ENCODE measurements around the gene ADGRL2. TPM values are rescaled to one million over a fixed set of nuclear protein-coding genes. Genes with fewer than 3 reads are reported as not detected.

Gene ADGRL2
- 40.3 and 52.4 TPM in 2 replicates for polyA plus RNA-seq (2012; rRNA removed)
- 42.5 and 50.3 TPM in 2 replicates for polyA plus RNA-seq (2012; cell fraction: cytosol; rRNA removed)
- polyA plus RNA-seq (2012; cell fraction: nucleus; rRNA removed): 29.1 and 92.1 TPM in 2 replicates

DNA sequence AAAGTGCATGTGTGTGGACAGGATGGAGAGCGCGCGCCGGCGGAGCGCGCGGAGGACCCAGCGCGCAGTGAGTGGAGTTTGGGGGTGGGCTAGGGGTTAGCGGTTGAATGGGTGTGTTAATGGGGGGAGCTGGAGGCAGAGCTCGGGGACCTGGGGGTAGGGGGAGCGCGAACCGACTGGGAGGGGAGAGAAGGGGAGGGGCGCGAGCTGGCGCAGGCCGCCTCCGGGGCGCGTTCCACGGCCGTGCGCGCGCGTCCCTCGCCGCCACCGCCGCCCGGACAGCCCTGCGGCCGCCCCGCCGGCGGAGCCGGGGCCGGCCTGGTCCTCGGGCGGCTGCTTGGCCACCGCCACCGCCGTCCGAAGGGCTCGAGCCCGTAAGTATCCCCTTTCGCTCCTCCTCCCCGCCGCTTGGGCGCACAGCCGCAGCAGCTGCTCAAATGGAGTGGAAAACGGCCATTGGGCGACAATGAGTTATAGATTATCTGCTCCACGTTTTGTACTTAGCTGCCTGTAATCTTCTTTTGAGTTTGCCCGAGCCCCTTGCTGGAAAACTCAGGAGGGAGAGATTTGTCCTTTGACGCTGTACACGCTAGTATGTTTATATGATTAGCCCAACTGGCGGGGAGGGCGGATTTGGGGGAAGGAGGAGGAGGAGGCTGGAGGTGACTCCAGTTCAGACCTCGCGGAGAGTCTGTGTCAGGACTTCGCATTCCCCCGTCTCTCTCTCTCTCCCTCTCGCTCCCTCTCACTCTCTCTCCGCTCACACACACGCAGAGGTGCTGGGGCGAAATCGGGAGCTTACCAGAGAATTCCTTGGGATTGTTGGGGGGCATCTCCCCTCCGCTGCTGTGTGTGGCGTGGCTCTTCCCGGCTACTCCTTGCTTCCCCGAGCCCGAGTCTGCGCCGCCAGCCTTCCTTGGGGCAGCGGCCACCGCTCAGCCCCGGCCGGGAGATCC, at the start of gene ADGRL2:
Gene ADGRL2 (plus strand): TSS at position 240 of the 956 bp plus-strand sequence. CDS start 36,051 bp downstream, outside the sequence.
- Histone ChIP-seq H3K9me3 (no peaks in the 10 kb centered on the region), H3K79me2 (ENCODE audit: insufficient read depth) (peaks cover 46% of the 10 kb centered on the region), H3F3A (replicated peaks; ENCODE audit: insufficient read depth) (peaks cover 30% of the 10 kb centered on the region), H3K4me2 (peak within 1 kb of the TSS; percentile 78), H3K4me1 (ENCODE audit: control insufficient read depth in 1 of 2, insufficient read depth in 2 of 2, low read depth in 1 of 2, low read length in 1 of 2) (peaks cover 0 to 2% of the 10 kb centered on the region in 2 experiments; a peak in 1 of 4 replicates), H3K9ac (peak within 1 kb of the TSS; percentile 91), H3K27me3 (ENCODE audit: insufficient read depth) (no peaks in the 10 kb centered on the region), H3K36me3 (replicated peaks in 1 of 2; ENCODE audit: control insufficient read depth in 1 of 2, insufficient read depth in 2 of 2, low read length in 1 of 2) (no peaks in the 10 kb centered on the region), H2AFZ (ENCODE audit: low read depth) (peak within 1 kb of the TSS; percentile 89), H3K9me2 (no peaks in the 10 kb centered on the region), H3K4me3 (ENCODE audit: low read depth in 2 of 2, low read length in 1 of 2) (peak within 1 kb of the TSS; percentile 91 to 97), H4K20me1 (ENCODE audit: insufficient read depth) (peaks cover 5% of the 10 kb centered on the region; the same call in 1 of the 2 replicates), H3K27ac (ENCODE audit: low read depth in 2 of 2, low read length in 1 of 2) (peak within 1 kb of the TSS; percentile 92 to 97)
- 1% methylated on average over 52 of the region's 81 CpGs for WGBS (ENCODE audit: low lambda C conversion rate)
- POLR2A ChIA-PET: interaction anchor here (0.6 to 3.7 kb wide), 13 partner anchors 17 to 1892 kb away, joined by 3 to 26 read pairs (median 4); no protein-coding TSS in a partner anchor
- peak; percentile 88 for DNase-seq
- CTCF ChIA-PET: interaction anchor here (0.6 to 2.6 kb wide), 7 partner anchors 18 to 1582 kb away, joined by 3 to 10 read pairs (median 3); no protein-coding TSS in a partner anchor
- TF ChIP-seq EP300 (IDR thresholded peaks at IDR 0.05; ENCODE audit: borderline replicate concordance in 1 of 2, low read depth in 1 of 2, low read length in 1 of 2) (peak in 1 of 2 experiments; percentile 58; a peak in 2 of 4 replicates), RXRA (IDR thresholded peaks at IDR 0.05; ENCODE audit: borderline replicate concordance, low read depth) (no peak), ELF1 (IDR thresholded peaks at IDR 0.05) (no peak), GATA2 (CRISPR knock-in tag; IDR thresholded peaks at IDR 0.05) (peak; percentile 33), CHD2 (IDR thresholded peaks at IDR 0.05; ENCODE audit: low read length, partially characterized antibody) (peak; percentile 49), ZBTB33 (IDR thresholded peaks at IDR 0.05; ENCODE audit: borderline replicate concordance, low read depth) (0 out of 2 replicates have a peak, but pooled peaks have one; percentile 17), FOXM1 (IDR thresholded peaks at IDR 0.05; ENCODE audit: low read depth) (no peak), TEAD4 (IDR thresholded peaks at IDR 0.05; ENCODE audit: borderline replicate concordance, insufficient read depth) (no peak), SIN3A (IDR thresholded peaks at IDR 0.05; ENCODE audit: borderline replicate concordance, low read depth, low read length) (peak; percentile 90; the same call in 1 of the 2 replicates), NFIC (IDR thresholded peaks at IDR 0.05; ENCODE audit: borderline replicate concordance) (0 out of 2 replicates have a peak, but pooled peaks have one; percentile 11), TCF12 (IDR thresholded peaks at IDR 0.05) (no peak; the same call in 1 of the 2 replicates), EZH2phosphoT487 (IDR thresholded peaks at IDR 0.05; ENCODE audit: borderline replicate concordance, low read depth) (no peak), IRF3 (IDR thresholded peaks at IDR 0.05; ENCODE audit: low read depth, low read length) (no peak), FOSL2 (IDR thresholded peaks at IDR 0.05; ENCODE audit: borderline replicate concordance, low read depth) (no peak), MXI1 (IDR thresholded peaks at IDR 0.05; ENCODE audit: low read depth, low read length) (peak; percentile 54; the same call in 1 of the 2 replicates), TAF1 (IDR thresholded peaks at IDR 0.05; ENCODE audit: borderline replicate concordance, low read depth, low read length) (peak; percentile 97), SMC3 (IDR thresholded peaks at IDR 0.05; ENCODE audit: low read depth, low read length) (peak; percentile 7; the same call in 1 of the 2 replicates), RFX5 (IDR thresholded peaks at IDR 0.05; ENCODE audit: low read length) (peak; percentile 52), NRF1 (IDR thresholded peaks at IDR 0.05; ENCODE audit: low read depth, low read length) (peak; percentile 15; the same call in 1 of the 2 replicates), JUND (IDR thresholded peaks at IDR 0.05) (peak; percentile 77), POLR2AphosphoS5 (IDR thresholded peaks at IDR 0.05; ENCODE audit: low read depth, low read length) (peak; percentile 90)
- TF ChIP-seq, protein P1, sequence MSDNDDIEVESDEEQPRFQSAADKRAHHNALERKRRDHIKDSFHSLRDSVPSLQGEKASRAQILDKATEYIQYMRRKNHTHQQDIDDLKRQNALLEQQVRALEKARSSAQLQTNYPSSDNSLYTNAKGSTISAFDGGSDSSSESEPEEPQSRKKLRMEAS (IDR thresholded peaks at IDR 0.05; ENCODE audit: low read depth): peak; percentile 85
- TF ChIP-seq, protein P2, sequence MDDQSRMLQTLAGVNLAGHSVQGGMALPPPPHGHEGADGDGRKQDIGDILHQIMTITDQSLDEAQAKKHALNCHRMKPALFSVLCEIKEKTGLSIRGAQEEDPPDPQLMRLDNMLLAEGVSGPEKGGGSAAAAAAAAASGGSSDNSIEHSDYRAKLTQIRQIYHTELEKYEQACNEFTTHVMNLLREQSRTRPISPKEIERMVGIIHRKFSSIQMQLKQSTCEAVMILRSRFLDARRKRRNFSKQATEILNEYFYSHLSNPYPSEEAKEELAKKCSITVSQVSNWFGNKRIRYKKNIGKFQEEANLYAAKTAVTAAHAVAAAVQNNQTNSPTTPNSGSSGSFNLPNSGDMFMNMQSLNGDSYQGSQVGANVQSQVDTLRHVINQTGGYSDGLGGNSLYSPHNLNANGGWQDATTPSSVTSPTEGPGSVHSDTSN (IDR thresholded peaks at IDR 0.05): peak; percentile 41
- TF ChIP-seq, protein P3, sequence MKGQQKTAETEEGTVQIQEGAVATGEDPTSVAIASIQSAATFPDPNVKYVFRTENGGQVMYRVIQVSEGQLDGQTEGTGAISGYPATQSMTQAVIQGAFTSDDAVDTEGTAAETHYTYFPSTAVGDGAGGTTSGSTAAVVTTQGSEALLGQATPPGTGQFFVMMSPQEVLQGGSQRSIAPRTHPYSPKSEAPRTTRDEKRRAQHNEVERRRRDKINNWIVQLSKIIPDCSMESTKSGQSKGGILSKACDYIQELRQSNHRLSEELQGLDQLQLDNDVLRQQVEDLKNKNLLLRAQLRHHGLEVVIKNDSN (IDR thresholded peaks at IDR 0.05; ENCODE audit: borderline replicate concordance, low read depth): no peak
- TF ChIP-seq, protein P4, sequence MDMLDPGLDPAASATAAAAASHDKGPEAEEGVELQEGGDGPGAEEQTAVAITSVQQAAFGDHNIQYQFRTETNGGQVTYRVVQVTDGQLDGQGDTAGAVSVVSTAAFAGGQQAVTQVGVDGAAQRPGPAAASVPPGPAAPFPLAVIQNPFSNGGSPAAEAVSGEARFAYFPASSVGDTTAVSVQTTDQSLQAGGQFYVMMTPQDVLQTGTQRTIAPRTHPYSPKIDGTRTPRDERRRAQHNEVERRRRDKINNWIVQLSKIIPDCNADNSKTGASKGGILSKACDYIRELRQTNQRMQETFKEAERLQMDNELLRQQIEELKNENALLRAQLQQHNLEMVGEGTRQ (IDR thresholded peaks at IDR 0.05; ENCODE audit: borderline replicate concordance, low read depth, low read length): no peak

Data from SK-N-SH (cell line).